Thyroid gland (tissue), 4 donors: Measurements from ENCODE around the gene FPR1. TPM values are rescaled to one million over a fixed set of nuclear protein-coding genes. Genes with fewer than 3 reads are reported as not detected.
"Not testable (repeated sequence)": the region's sequence is repeated elsewhere in the genome, so short reads cannot be mapped to it uniquely, and the experiment has no call there.

Experiments
- DNase-seq, 2 donors: peaks; one replicate each; pipeline ENCODE4 v3.0.0-alpha.2; 2019
- H3K27ac ChIP-seq, 3 donors: fragments of 200-600 bp; sonication (generic); 1 replicate in 2 of 3; 2 replicates in 1 of 3; pipeline ENCODE4 v1.5.1; 2016 to 2019; ENCODE audit warnings: mild to moderate bottlenecking in 1 of 3, moderate library complexity in 1 of 3
- H3K27me3 ChIP-seq: fragments of 200-600 bp; sonication (generic); one replicate; pipeline ENCODE4 v1.5.1; 2019
- H3K36me3 ChIP-seq, 2 donors: fragments of 200-600 bp; sonication (generic); one replicate each; pipeline ENCODE4 v1.5.1; 2016 to 2019
- H3K4me1 ChIP-seq, 2 donors: fragments of 200-600 bp; sonication (generic); one replicate each; pipeline ENCODE4 v1.5.1; 2017 to 2019
- H3K4me3 ChIP-seq, 3 donors: fragments of 200-600 bp; sonication (generic); replicated peaks in 1 of 3; 1 replicate in 2 of 3; 2 replicates in 1 of 3; pipeline ENCODE4 v1.5.1; 2016; ENCODE audit warnings: mild to moderate bottlenecking in 1 of 3
- H3K9me3 ChIP-seq: fragments of 200-600 bp; sonication (generic); one replicate; pipeline ENCODE4 v1.5.1; 2017
- CTCF ChIP-seq, 6 experiments: fragments of 200-600 bp in 3 of 6; fragments of 450-650 bp in 3 of 6; sonication (generic) in 3 of 6; IDR thresholded peaks; one replicate each; pipeline ENCODE4 v1.5.1; 2016 to 2019; ENCODE audit warnings: antibody characterized with exemption in 6 of 6, mild to moderate bottlenecking in 2 of 6, inconsistent platforms in 1 of 6, moderate library complexity in 1 of 6
- POLR2A ChIP-seq, 2 donors: fragments of 450-650 bp; IDR thresholded peaks; one replicate each; pipeline ENCODE4 v1.6.1; 2017; ENCODE audit warnings: antibody characterized with exemption in 2 of 2, mild to moderate bottlenecking in 2 of 2, moderate library complexity in 1 of 2
- WGBS, 2 donors: methylation state at CpG; one replicate each; pipeline ENCODE4 v1.1.5; 2017; 5-methylcytosine and 5-hydroxymethylcytosine counted together
- intact Hi-C: fragments of 100-400 bp; cut with DNase I; formaldehyde crosslinking; loops from one replicate; pipeline ENCODE4 v1.15.1; 2023
- total RNA-seq, 4 donors: library from RNA; depleted of rRNA; stranded (reverse); fragments of >200 nt; gene quantifications; one replicate each; pipeline ENCODE4 v1.2.3, GENCODE V29; 2016

The FPR1 gene
- total RNA-seq, 4 donors from 2014 or later, result 1.7 to 5.8 (median 3.3) TPM

GRCh38 chr19:51779703-51780102 is 28.0 kb upstream of the FPR1 start:
- Histone ChIP-seq H3K27ac (no peak overlapping the region), H3K4me1 (no peaks in the 10 kb centered on the region), H3K4me3 (no peak overlapping the region), H3K36me3 (no peaks in the 10 kb centered on the region), H3K27me3 (no peaks in the 10 kb centered on the region), H3K9me3 (no peaks in the 10 kb centered on the region)
- no peak for TF ChIP-seq POLR2A (IDR thresholded peaks at IDR 0.05)
- no peak for TF ChIP-seq CTCF (IDR thresholded peaks at IDR 0.05)
- DNase-seq, result no peak
- 44 to 64% methylated on average over 2 of the region's 2 CpGs for WGBS, 2 donors
- intact Hi-C loops, result loop anchor here (5.0 kb wide), 1 partner anchor 307 kb away; no protein-coding TSS in a partner anchor

- Histone ChIP-seq H3K27ac (no peak overlapping the region), H3K4me3 (no peak overlapping the region), H3K36me3 (no peaks in the 10 kb centered on the region), H3K27me3 (no peaks in the 10 kb centered on the region), H3K4me1 (no peaks in the 10 kb centered on the region), H3K9me3 (no peaks in the 10 kb centered on the region)
- DNase-seq, result no peak
- WGBS, 2 donors, result 73 to 74% methylated on average over 1 of the region's 1 CpG
- intact Hi-C loops, result loop anchor here (5.0 kb wide), 1 partner anchor 307 kb away; no protein-coding TSS in a partner anchor
- no peak for TF ChIP-seq CTCF (IDR thresholded peaks at IDR 0.05)
- TF ChIP-seq POLR2A (IDR thresholded peaks at IDR 0.05), result no peak
These were observed 27.5 kb upstream of the FPR1 start for GRCh38 chr19:51779181-51779580.

GRCh38 chr19:51777570-51778462 is 26.1 kb upstream of the FPR1 start:
- H3K9me3 ChIP-seq, result no peaks in the 10 kb centered on the region
- WGBS, 2 donors, result 29 to 33% methylated on average over 23 of the region's 23 CpGs
- H3K27ac ChIP-seq, result no peak overlapping the region
- peak; percentile 54 to 58 for DNase-seq
- H3K4me3 ChIP-seq, result no peak overlapping the region
- H3K36me3 ChIP-seq, result no peaks in the 10 kb centered on the region
- TF ChIP-seq CTCF (IDR thresholded peaks at IDR 0.05) (peak in 5 of 6 experiments; percentile 44 to 72 (median 61)), POLR2A (IDR thresholded peaks at IDR 0.05) (no peak)
- intact Hi-C loops, result loop anchor here (5.0 kb wide), 1 partner anchor 306 kb away; no protein-coding TSS in a partner anchor
- no peaks in the 10 kb centered on the region for H3K27me3 ChIP-seq
- no peaks in the 10 kb centered on the region for H3K4me1 ChIP-seq

GRCh38 chr19:51776561-51776960 is 24.9 kb upstream of the FPR1 start:
- not testable (repeated sequence) for H3K4me3 ChIP-seq, H3K27ac ChIP-seq, H3K9me3 ChIP-seq, H3K27me3 ChIP-seq, H3K36me3 ChIP-seq, DNase-seq, H3K4me1 ChIP-seq
- 86 to 93% methylated on average over 1 of the region's 1 CpG for WGBS, 2 donors
- intact Hi-C loops, result loop anchor here (5.0 kb wide), 1 partner anchor 304 kb away; no protein-coding TSS in a partner anchor

GRCh38 chr19:51772977-51773376 is 21.3 kb upstream of the FPR1 start:
- Histone ChIP-seq H3K4me1 (no peaks in the 10 kb centered on the region), H3K4me3 (no peak overlapping the region), H3K27ac (no peak overlapping the region), H3K27me3 (no peaks in the 10 kb centered on the region), H3K9me3 (no peaks in the 10 kb centered on the region), H3K36me3 (no peaks in the 10 kb centered on the region)
- DNase-seq, result no peak
- intact Hi-C loops, result no loop called here
- no peak for TF ChIP-seq POLR2A (IDR thresholded peaks at IDR 0.05)
- TF ChIP-seq CTCF (IDR thresholded peaks at IDR 0.05), result no peak
- WGBS, 2 donors, result 51 to 58% methylated on average over 6 of the region's 6 CpGs
